ENCODE measurements around the gene ANO2.
"Not testable (repeated sequence)": the region's sequence is repeated elsewhere in the genome, so short reads cannot be mapped to it uniquely, and the experiment has no call there.

ANO2 gene

GRCh38 chr12:5548152-5548943 is 396.7 kb downstream of the ANO2 start:
- no peak for TF ChIP-seq CTCF (IDR thresholded peaks at IDR 0.05; ENCODE audit: low read depth, low read length)
- no peak for DNase-seq (ENCODE audit: extremely low read depth, low read depth)

DNA sequence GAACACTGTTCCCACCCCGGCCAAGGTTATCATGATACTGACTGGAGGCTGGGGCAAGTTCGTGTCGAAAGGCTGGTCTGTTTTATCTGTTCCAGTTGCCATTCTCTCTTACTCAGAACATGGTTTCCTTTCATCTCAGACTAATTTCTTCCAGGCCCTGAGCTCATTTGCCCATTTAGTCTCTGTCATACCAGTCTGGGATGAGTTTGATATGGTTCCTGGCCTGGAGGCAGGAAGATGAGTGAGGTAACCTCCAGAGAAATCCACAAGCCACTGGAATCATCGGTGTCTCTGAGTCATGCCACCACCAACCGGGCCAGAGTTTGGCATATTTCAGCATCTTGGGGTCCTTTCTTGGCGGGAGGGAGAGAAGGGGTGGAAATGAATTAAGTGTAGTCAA is 398.4 kb downstream of the ANO2 start:
- no peak for DNase-seq (ENCODE audit: extremely low read depth, low read depth)
- no peak for TF ChIP-seq CTCF (IDR thresholded peaks at IDR 0.05; ENCODE audit: low read depth, low read length)

- no peak for TF ChIP-seq CTCF (IDR thresholded peaks at IDR 0.05; ENCODE audit: low read depth, low read length)
- DNase-seq (ENCODE audit: extremely low read depth, low read depth): no peak
Measured at GRCh38 chr12:5537771-5538170, 407.3 kb downstream of the ANO2 start.

- not testable (repeated sequence) for DNase-seq (ENCODE audit: extremely low read depth, low read depth)
Measured at GRCh38 chr12:5537026-5537615, 407.9 kb downstream of the ANO2 start.

- TF ChIP-seq CTCF (IDR thresholded peaks at IDR 0.05; ENCODE audit: low read depth, low read length): no peak
- no peak for DNase-seq (ENCODE audit: extremely low read depth, low read depth)
Measured at GRCh38 chr12:5535541-5535940, 409.5 kb downstream of the ANO2 start.

DNA sequence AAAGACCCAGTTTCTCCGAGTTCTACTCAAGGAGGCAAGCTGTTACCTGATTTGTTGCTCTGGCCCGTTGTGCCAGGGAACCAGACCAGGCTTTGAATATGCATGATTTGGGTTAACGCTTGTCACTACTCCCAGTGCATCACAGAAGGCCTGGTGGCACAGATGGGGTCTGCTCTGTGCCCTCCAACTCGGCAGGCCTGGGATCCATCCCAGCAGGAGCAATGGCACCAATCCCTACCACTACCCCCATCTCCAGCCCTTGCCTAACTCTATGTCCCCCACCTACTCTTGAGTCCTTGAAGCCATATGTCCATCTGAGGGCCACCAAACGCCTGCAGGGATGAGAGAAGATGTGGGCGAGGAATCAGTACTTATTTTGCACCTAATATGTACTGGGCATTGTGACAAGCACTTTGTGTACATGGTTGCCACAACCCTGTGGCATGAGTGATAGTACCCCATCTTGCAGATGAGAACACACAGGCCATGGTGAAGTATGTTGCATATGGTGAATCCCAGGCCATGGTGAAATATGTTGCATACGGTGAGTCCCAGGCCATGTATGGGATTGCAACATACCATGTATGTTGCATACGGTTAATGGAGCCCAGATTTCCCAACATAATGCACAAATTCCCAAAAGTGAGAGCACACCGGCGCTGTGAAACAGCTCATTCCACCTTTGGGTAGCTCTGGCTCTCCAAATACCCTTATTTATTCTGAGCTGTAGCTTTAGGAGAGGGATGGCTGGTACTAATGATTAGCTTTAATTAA is 410.4 kb downstream of the ANO2 start:
- no peak for DNase-seq (ENCODE audit: extremely low read depth, low read depth)
- TF ChIP-seq CTCF (IDR thresholded peaks at IDR 0.05; ENCODE audit: low read depth, low read length): no peak

DNA sequence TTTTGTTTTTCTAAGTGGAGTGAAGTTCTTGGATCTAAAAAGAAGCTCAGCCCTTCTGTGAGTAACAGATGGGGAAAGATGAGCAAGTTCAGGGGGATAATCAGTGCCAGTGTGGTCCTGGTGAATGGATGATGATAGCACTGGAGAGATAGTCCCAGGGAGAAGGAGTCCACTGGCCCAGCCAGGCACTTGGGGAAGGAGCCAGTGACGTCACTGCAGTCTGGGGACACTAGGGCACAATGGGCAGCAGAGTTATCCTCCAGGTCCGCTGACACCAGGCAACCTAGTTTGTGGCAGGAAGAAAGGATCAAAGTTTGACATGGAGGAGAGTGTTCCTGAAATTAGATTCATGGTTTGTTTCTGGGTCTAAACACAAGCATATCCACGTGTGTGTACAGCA is 411.7 kb downstream of the ANO2 start:
- TF ChIP-seq CTCF (IDR thresholded peaks at IDR 0.05; ENCODE audit: low read depth, low read length): no peak

More for the DNA sequence above, 411.7 kb downstream of the ANO2 start:
- DNase-seq (ENCODE audit: extremely low read depth, low read depth): no peak
